ENCODE data around the gene CPS1. TPM values are rescaled to one million over a fixed set of nuclear protein-coding genes. Genes with fewer than 3 reads are reported as not detected.

Gene CPS1
- total RNA-seq, 2 donors from 2014 or later, result 12.5 to 31.2 TPM

DNA sequence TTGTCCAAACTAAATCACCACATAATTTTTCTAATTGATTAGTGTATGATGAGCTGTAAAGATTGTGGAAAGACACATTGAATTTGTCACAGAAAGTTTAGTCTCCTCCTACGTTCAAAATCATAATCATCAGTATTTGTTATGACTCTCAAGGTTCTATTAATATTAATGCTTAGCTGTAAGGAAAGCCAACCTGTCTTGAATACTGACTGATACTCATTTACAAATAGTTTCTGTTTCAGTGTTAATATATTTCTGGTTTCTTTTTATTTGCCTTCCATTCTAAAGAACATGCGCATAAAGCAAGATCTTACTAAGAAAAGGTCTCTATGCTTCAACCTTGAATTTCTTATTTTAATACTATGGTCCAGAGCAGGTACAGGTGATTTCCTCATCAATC is 55.1 kb downstream of the CPS1 start:
- DNase-seq, result no peak
- no peaks in the 10 kb centered on the region for H3K4me1 Mint-ChIP-seq
- H3K9me3 Mint-ChIP-seq, result peaks cover 2% of the 10 kb centered on the region
- H3K27ac Mint-ChIP-seq, result no peak overlapping the region
- H3K36me3 Mint-ChIP-seq (ENCODE audit: low read depth), result no peaks in the 10 kb centered on the region
- 96 to 100% methylated on average over 1 to 2 of the region's 2 CpGs for WGBS, 2 experiments (ENCODE audit: insufficient coverage in 1 of 2, insufficient read length in 1 of 2)
- Histone ChIP-seq H3K4me1 (ENCODE audit: control insufficient read depth, insufficient read depth, low read length) (no peaks in the 10 kb centered on the region), H3K9me3 (ENCODE audit: control insufficient read depth, low read length) (no peaks in the 10 kb centered on the region), H3K27ac (ENCODE audit: low read depth, low read length) (no peak overlapping the region), H3K9ac (ENCODE audit: extremely low read depth, low read length, poor library complexity, severe bottlenecking) (no peak overlapping the region), H3K27me3 (ENCODE audit: control insufficient read depth, insufficient read depth, low read length, poor library complexity, severe bottlenecking) (no peaks in the 10 kb centered on the region), H3K4me3 (ENCODE audit: low read length) (no peak overlapping the region), H3K36me3 (ENCODE audit: control insufficient read depth, insufficient read depth, low read length) (no peaks in the 10 kb centered on the region)
- no peaks in the 10 kb centered on the region for H3K27me3 Mint-ChIP-seq (ENCODE audit: insufficient read depth)
- no peak overlapping the region for H3K4me3 Mint-ChIP-seq
- TF ChIP-seq, protein P1, sequence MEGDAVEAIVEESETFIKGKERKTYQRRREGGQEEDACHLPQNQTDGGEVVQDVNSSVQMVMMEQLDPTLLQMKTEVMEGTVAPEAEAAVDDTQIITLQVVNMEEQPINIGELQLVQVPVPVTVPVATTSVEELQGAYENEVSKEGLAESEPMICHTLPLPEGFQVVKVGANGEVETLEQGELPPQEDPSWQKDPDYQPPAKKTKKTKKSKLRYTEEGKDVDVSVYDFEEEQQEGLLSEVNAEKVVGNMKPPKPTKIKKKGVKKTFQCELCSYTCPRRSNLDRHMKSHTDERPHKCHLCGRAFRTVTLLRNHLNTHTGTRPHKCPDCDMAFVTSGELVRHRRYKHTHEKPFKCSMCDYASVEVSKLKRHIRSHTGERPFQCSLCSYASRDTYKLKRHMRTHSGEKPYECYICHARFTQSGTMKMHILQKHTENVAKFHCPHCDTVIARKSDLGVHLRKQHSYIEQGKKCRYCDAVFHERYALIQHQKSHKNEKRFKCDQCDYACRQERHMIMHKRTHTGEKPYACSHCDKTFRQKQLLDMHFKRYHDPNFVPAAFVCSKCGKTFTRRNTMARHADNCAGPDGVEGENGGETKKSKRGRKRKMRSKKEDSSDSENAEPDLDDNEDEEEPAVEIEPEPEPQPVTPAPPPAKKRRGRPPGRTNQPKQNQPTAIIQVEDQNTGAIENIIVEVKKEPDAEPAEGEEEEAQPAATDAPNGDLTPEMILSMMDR (conservative IDR thresholded peaks at IDR 0.05), result no peak

DNA sequence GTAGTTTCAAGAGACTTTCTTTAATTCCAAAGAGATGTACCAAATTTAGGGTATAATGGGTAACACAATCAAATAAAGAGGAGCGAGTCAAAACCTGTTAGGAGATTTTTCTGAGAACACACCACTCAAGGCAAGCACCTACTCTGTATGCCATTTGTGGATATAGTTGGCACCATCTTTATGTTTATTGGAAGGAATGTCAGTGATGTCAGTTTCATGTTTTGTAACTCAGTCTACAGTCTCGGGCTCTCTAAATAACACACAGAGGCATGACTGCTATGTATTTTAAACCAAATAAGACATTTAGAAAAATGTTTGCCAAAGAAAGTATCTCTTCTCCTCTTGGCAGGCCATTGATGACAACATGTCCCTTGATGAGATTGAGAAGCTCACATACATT is 59.7 kb downstream of the CPS1 start:
- Histone ChIP-seq H3K27me3 (ENCODE audit: control insufficient read depth, insufficient read depth, low read length, poor library complexity, severe bottlenecking) (no peaks in the 10 kb centered on the region), H3K4me1 (ENCODE audit: control insufficient read depth, insufficient read depth, low read length) (no peaks in the 10 kb centered on the region), H3K9ac (ENCODE audit: extremely low read depth, low read length, poor library complexity, severe bottlenecking) (no peak overlapping the region), H3K9me3 (ENCODE audit: control insufficient read depth, low read length) (no peaks in the 10 kb centered on the region), H3K36me3 (ENCODE audit: control insufficient read depth, insufficient read depth, low read length) (no peaks in the 10 kb centered on the region), H3K27ac (ENCODE audit: low read depth, low read length) (no peak overlapping the region), H3K4me3 (ENCODE audit: low read length) (no peak overlapping the region)
- Mint-ChIP-seq H3K36me3 (ENCODE audit: low read depth) (no peaks in the 10 kb centered on the region), H3K9me3 (peaks cover 2% of the 10 kb centered on the region), H3K27me3 (ENCODE audit: insufficient read depth) (no peaks in the 10 kb centered on the region), H3K27ac (no peak overlapping the region), H3K4me3 (no peak overlapping the region), H3K4me1 (peaks cover 3% of the 10 kb centered on the region)
- no peak for DNase-seq
- 94% methylated on average over 2 of the region's 2 CpGs; no CpG with 5 or more reads in 1 of the 2 experiments for WGBS, 2 experiments (ENCODE audit: insufficient coverage in 1 of 2, insufficient read length in 1 of 2)
- TF ChIP-seq, protein P1 (conservative IDR thresholded peaks at IDR 0.05), result no peak

DNA sequence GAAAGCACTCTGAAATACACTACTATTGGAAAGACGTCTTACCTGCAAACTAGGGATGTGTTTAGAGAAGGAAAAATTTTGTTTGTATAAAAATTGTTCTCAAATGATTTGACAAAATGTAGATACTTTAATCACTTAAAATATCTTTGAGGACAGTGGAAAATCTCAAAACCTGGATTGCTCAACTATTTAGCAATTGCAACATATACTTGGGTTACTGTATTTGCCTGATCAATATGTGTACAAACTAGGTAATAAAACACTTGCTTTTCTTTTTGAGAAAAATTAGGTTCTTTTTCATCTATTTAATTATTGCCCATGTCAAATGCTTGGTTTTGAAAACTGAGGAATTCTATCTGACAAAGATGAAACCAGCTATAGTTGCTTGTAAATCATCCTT is 60.9 kb downstream of the CPS1 start:
- peaks cover 2% of the 10 kb centered on the region for H3K9me3 Mint-ChIP-seq
- H3K4me3 ChIP-seq (ENCODE audit: low read length), result no peak overlapping the region
- no peaks in the 10 kb centered on the region for H3K9me3 ChIP-seq (ENCODE audit: control insufficient read depth, low read length)
- no peaks in the 10 kb centered on the region for H3K36me3 ChIP-seq (ENCODE audit: control insufficient read depth, insufficient read depth, low read length)
- no peaks in the 10 kb centered on the region for H3K27me3 ChIP-seq (ENCODE audit: control insufficient read depth, insufficient read depth, low read length, poor library complexity, severe bottlenecking)
- H3K4me1 ChIP-seq (ENCODE audit: control insufficient read depth, insufficient read depth, low read length), result no peaks in the 10 kb centered on the region
- no peak overlapping the region for H3K27ac Mint-ChIP-seq
- no peak overlapping the region for H3K27ac ChIP-seq (ENCODE audit: low read depth, low read length)
- no peak for DNase-seq
- H3K9ac ChIP-seq (ENCODE audit: extremely low read depth, low read length, poor library complexity, severe bottlenecking), result no peak overlapping the region
- TF ChIP-seq, protein P1 (conservative IDR thresholded peaks at IDR 0.05), result no peak
- peaks cover 3% of the 10 kb centered on the region for H3K4me1 Mint-ChIP-seq
- no peaks in the 10 kb centered on the region for H3K27me3 Mint-ChIP-seq (ENCODE audit: insufficient read depth)
- H3K36me3 Mint-ChIP-seq (ENCODE audit: low read depth), result no peaks in the 10 kb centered on the region
- no peak overlapping the region for H3K4me3 Mint-ChIP-seq
- WGBS, 2 experiments (ENCODE audit: insufficient coverage in 1 of 2, insufficient read length in 1 of 2), result 80% methylated on average over 1 of the region's 1 CpG; no CpG with 5 or more reads in 1 of the 2 experiments

Measured in endodermal cell (in vitro differentiated cells).